PC-3 (cell line): Measurements from ENCODE around the gene MARF1. TPM values are rescaled to one million over a fixed set of nuclear protein-coding genes. Genes with fewer than 3 reads are reported as not detected.

Source experiments
- ATAC-seq: fragments of 200-7000 bp; cut with Tn5 transposase; 2 replicates; pipeline ENCODE4 v1.9.1; 2020; ENCODE audit warnings: mild to moderate bottlenecking, moderate library complexity
- BruUV-seq: library from RNA; stranded (reverse); fragments of 400-500 nt; replicated peaks from 2 replicates; lab custom pipeline; 2021; lab: Mats Ljungman, UMichigan
- CTCF ChIA-PET: fragments of 300-600 bp; sonication (Branson Sonifier 250); formaldehyde crosslinking; loops from one replicate; lab custom pipeline; 2022; ENCODE audit warnings: antibody characterized with exemption; lab: Charles Lee
- POLR2A ChIA-PET: fragments of 300-600 bp; sonication (Branson Sonifier 250); formaldehyde crosslinking; loops from one replicate; lab custom pipeline; 2022; ENCODE audit warnings: antibody characterized with exemption; ENCODE audit not compliant: unreplicated experiment; lab: Charles Lee
- DNase-seq: peaks from one replicate; pipeline ENCODE4 v3.0.0-alpha.2; 2015
- H2AFZ ChIP-seq: fragments of 300-600 bp; sonication (generic); 2 replicates; pipeline ENCODE4 v1.6.0; 2016; ENCODE audit warnings: antibody characterized with exemption, low read length
- H3F3A ChIP-seq: fragments of 300-600 bp; sonication (generic); one replicate; pipeline ENCODE4 v1.6.0; 2017; ENCODE audit warnings: antibody characterized with exemption, low read length, control low read depth, mild to moderate bottlenecking; ENCODE audit not compliant: unreplicated experiment
- H3K27ac ChIP-seq: fragments of 300-600 bp; sonication (generic); 2 replicates; pipeline ENCODE4 v1.5.1; 2016; ENCODE audit warnings: mild to moderate bottlenecking, low read length
- H3K27me3 ChIP-seq: fragments of 300-600 bp; sonication (generic); 2 replicates; pipeline ENCODE4 v1.6.1; 2016; ENCODE audit warnings: low read length, mixed read lengths
- H3K36me3 ChIP-seq: fragments of 300-600 bp; sonication (generic); 2 replicates; pipeline ENCODE4 v1.6.1; 2016; ENCODE audit warnings: low read depth, mixed run types, low read length, mixed read lengths
- H3K4me1 ChIP-seq: fragments of 300-600 bp; sonication (generic); 2 replicates; pipeline ENCODE4 v1.5.1; 2016; ENCODE audit warnings: low read length; ENCODE audit not compliant: insufficient read depth
- H3K4me2 ChIP-seq: fragments of 300-600 bp; sonication (generic); 2 replicates; pipeline ENCODE4 v1.6.0; 2016; ENCODE audit warnings: low read length
- H3K4me3 ChIP-seq: fragments of 300-600 bp; sonication (generic); 2 replicates; pipeline ENCODE4 v1.5.1; 2016; ENCODE audit warnings: mild to moderate bottlenecking, low read length, mixed read lengths
- H3K79me2 ChIP-seq: fragments of 300-600 bp; sonication (generic); 2 replicates; pipeline ENCODE4 v1.6.1; 2017; ENCODE audit warnings: low read length, mixed read lengths
- H3K9ac ChIP-seq: fragments of 300-600 bp; sonication (generic); 2 replicates; pipeline ENCODE4 v1.6.0; 2016; ENCODE audit warnings: mild to moderate bottlenecking, low read length
- H3K9me2 ChIP-seq: fragments of 300-600 bp; sonication (generic); replicated peaks from 2 replicates; pipeline ENCODE4 v1.6.1; 2016; ENCODE audit warnings: mixed run types, low read length, mixed read lengths
- H3K9me3 ChIP-seq: fragments of 300-600 bp; sonication (generic); 2 replicates; pipeline ENCODE4 v1.6.1; 2016; ENCODE audit warnings: low read length, mixed read lengths
- H4K20me1 ChIP-seq: fragments of 300-600 bp; sonication (generic); 2 replicates; pipeline ENCODE4 v1.6.1; 2016; ENCODE audit warnings: low read length, mixed read lengths
- CTCF ChIP-seq: fragments of 300-600 bp; sonication (generic); conservative IDR thresholded peaks from 2 replicates; pipeline ENCODE4 v1.5.1; 2017; ENCODE audit warnings: antibody characterized with exemption, low read depth, mild to moderate bottlenecking, low read length
- EZH2 ChIP-seq: fragments of 300-600 bp; sonication (generic); IDR thresholded peaks from one replicate; pipeline ENCODE4 v1.6.1; 2017; ENCODE audit warnings: antibody characterized with exemption, mild to moderate bottlenecking, low read length; ENCODE audit not compliant: unreplicated experiment
- EZH2phosphoT487 ChIP-seq: fragments of 300-600 bp; sonication (generic); IDR thresholded peaks from 2 replicates; pipeline ENCODE4 v1.6.1; 2018; ENCODE audit warnings: mild to moderate bottlenecking, antibody characterized with exemption, low read length, borderline replicate concordance
- intact Hi-C: fragments of 100-400 bp; cut with micrococcal nuclease; formaldehyde crosslinking; loops from 2 replicates; pipeline ENCODE4 v1.9.0; 2023
- total RNA-seq: library from RNA; depleted of rRNA; stranded (reverse); fragments of >200 nt; gene quantifications from 2 replicates; pipeline ENCODE4 v1.2.3, GENCODE V29; 2014

Gene MARF1
- total RNA-seq, 1 experiment from 2014 or later = 6.7 TPM

DNA sequence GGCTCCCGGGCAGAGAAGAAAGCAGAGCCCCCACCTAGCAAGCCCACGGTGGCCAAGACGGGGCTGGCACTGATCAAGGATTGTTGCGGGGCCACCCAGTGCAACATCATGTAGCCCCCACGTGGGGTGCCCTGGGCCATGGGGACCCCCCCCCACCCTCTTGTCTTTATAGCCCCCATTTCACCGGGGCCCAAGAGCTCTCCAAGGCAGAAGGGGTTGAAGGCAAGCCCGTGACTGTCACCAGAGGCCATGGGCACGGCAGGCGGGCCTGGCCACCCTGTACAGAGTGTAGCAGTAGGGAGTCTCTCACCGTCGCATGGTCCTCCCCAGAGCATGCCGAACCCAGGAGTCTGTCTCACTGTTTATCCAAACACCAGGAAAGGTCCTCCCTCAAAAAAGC lies 56.2 kb downstream of the MARF1 start:
- ATAC-seq = no peak
- ChIA-PET POLR2A (no interaction called here), CTCF (no interaction called here)
- Histone ChIP-seq H3F3A (no peaks in the 10 kb centered on the region), H3K9me2 (no peaks in the 10 kb centered on the region), H3K27me3 (no peaks in the 10 kb centered on the region), H2AFZ (no peak overlapping the region), H3K4me3 (no peak overlapping the region), H4K20me1 (no peaks in the 10 kb centered on the region), H3K79me2 (no peaks in the 10 kb centered on the region), H3K36me3 (no peaks in the 10 kb centered on the region), H3K9ac (no peak overlapping the region), H3K9me3 (no peaks in the 10 kb centered on the region), H3K4me2 (no peak overlapping the region), H3K27ac (no peak overlapping the region), H3K4me1 (peaks cover 11% of the 10 kb centered on the region)
- intact Hi-C loops = no loop called here
- BruUV-seq = no TSS peak
- TF ChIP-seq EZH2phosphoT487 (no peak), EZH2 (no peak), CTCF (no peak)
- DNase-seq = no peak

- Histone ChIP-seq H3K79me2 (no peaks in the 10 kb centered on the region), H3K4me2 (no peak overlapping the region), H3K9me3 (no peaks in the 10 kb centered on the region), H3K4me1 (peaks cover 6% of the 10 kb centered on the region), H2AFZ (no peak overlapping the region), H4K20me1 (no peaks in the 10 kb centered on the region), H3K9me2 (no peaks in the 10 kb centered on the region), H3K9ac (no peak overlapping the region), H3K27me3 (no peaks in the 10 kb centered on the region), H3K36me3 (no peaks in the 10 kb centered on the region), H3F3A (no peaks in the 10 kb centered on the region), H3K4me3 (no peak overlapping the region), H3K27ac (no peak overlapping the region)
- TF ChIP-seq EZH2phosphoT487 (no peak), EZH2 (no peak), CTCF (no peak)
- no peak for ATAC-seq
- intact Hi-C loops = no loop called here
- POLR2A ChIA-PET = no interaction called here
- CTCF ChIA-PET = no interaction called here
- BruUV-seq = no TSS peak
- no peak for DNase-seq
Measured at GRCh38 chr16:15585956-15586355, 57.0 kb downstream of the MARF1 start.

GRCh38 chr16:15583526-15583925 lies 59.4 kb downstream of the MARF1 start:
- Histone ChIP-seq H3F3A (no peaks in the 10 kb centered on the region), H3K27ac (no peak overlapping the region)

More at GRCh38 chr16:15583526-15583925, 59.4 kb downstream of the MARF1 start:
- TF ChIP-seq EZH2phosphoT487 (no peak), EZH2 (no peak), CTCF (no peak)
- Histone ChIP-seq H2AFZ (no peak overlapping the region), H4K20me1 (no peaks in the 10 kb centered on the region), H3K4me2 (no peak overlapping the region), H3K9me3 (no peaks in the 10 kb centered on the region), H3K79me2 (no peaks in the 10 kb centered on the region), H3K9me2 (no peaks in the 10 kb centered on the region), H3K4me1 (no peaks in the 10 kb centered on the region), H3K27me3 (no peaks in the 10 kb centered on the region), H3K9ac (no peak overlapping the region), H3K4me3 (no peak overlapping the region), H3K36me3 (no peaks in the 10 kb centered on the region)
- BruUV-seq = no TSS peak
- CTCF ChIA-PET = no interaction called here
- DNase-seq (no peak), ATAC-seq (no peak)
- POLR2A ChIA-PET = no interaction called here
- intact Hi-C loops = no loop called here
